ENCODE measurements around the gene AP5S1. TPM values are rescaled to one million over a fixed set of nuclear protein-coding genes. Genes with fewer than 3 reads are reported as not detected.

Gene AP5S1
- total and polyA plus RNA-seq, 9 of the 15 experiments (the other 6 are each of a cell fraction or from before 2014, with no cell fraction given): 2.6 to 8.8 (median 4.4) TPM

DNA sequence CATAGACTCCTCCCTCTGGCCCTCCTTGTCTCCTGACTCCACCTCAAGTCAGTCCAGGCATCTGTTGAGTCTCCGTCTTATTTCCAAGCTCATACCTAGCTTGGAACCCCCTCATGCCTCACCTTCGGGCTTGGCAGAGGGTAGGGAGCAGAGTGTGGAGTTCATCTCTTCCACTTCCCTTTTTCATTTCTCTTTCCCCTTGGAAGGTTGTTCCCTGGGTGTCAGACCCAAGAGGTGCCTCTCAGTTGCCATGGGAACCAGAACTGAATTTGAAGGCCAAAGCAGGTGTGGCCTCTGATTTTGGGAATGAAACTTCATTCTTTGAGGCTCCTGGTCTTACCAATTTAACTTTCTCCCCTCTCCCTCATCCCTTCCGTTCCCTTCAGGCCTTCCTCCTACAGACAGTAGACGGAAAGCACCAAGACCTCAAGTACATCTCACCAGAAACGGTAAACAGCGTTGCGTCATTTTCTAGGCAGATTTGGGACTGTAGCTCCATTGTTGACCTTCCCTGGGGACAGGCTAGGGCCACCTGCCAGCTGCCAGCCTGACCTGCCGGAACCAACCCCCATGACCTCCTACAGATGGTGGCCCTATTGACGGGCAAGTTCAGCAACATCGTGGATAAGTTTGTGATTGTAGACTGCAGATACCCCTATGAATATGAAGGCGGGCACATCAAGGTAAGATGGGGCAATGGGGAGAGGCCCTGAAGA, 17.7 kb upstream of the AP5S1 start:
- intact Hi-C loops (cut with micrococcal nuclease) (no loop called here), in situ Hi-C loops (cut with MboI) (no loop called here)
- H3K4me3 ChIP-seq: no peak overlapping the region
- H3K36me3 ChIP-seq (ENCODE audit: control insufficient read depth, insufficient read depth, low read length): peaks cover 70% of the 10 kb centered on the region; the same call in 2 of the 3 replicates
- no TSS peak for BruUV-seq (replicated peaks)
- TF ChIP-seq SPI1 (IDR thresholded peaks at IDR 0.05; ENCODE audit: borderline replicate concordance, low read depth, low read length) (peak; percentile 57; the same call in 1 of the 2 replicates), RFX1 (IDR thresholded peaks at IDR 0.05) (peak; percentile 73), STAG1 (CRISPR knock-in tag; IDR thresholded peaks at IDR 0.05; ENCODE audit: borderline replicate concordance) (no peak), TAL1 (IDR thresholded peaks at IDR 0.05) (no peak)
- CTCF ChIA-PET (ENCODE audit: low intra/inter-chr PET ratio): no interaction called here
- H3K4me1 ChIP-seq (replicated peaks in 1 of 2; ENCODE audit: control insufficient read depth in 2 of 2, insufficient read depth in 2 of 2, low read length in 2 of 2): peaks cover 12 to 31% of the 10 kb centered on the region in 2 experiments; a peak in 4 of 5 replicates
- POLR2A ChIA-PET: no interaction called here
- H3K9ac ChIP-seq (ENCODE audit: insufficient read depth in 1 of 2, low read depth in 2 of 2, low read length in 2 of 2): no peak overlapping the region
- no peaks in the 10 kb centered on the region for H3K9me1 ChIP-seq (ENCODE audit: control insufficient read depth, insufficient read depth, low read length)
- 90% methylated on average over 7 of the region's 11 CpGs for WGBS (ENCODE audit: insufficient coverage, low coverage, missing lambda C conversion rate)
- H3K27me3 ChIP-seq (ENCODE audit: control insufficient read depth in 2 of 2, insufficient read depth in 2 of 2, low read length in 2 of 2): no peaks in the 10 kb centered on the region
- FAIRE-seq (no peak), DNase-seq (ENCODE audit: extremely low read depth in 1 of 4, low spot score in 3 of 4) (no peak), ATAC-seq (no peak)
- no peaks in the 10 kb centered on the region for H3K79me2 ChIP-seq (ENCODE audit: control insufficient read depth, insufficient read depth, low read length)
- H3K9me3 ChIP-seq (replicated peaks; ENCODE audit: control insufficient read depth, insufficient read depth, low read depth, low read length): no peaks in the 10 kb centered on the region
- H3K4me2 ChIP-seq (ENCODE audit: insufficient read depth, low read length): no peak overlapping the region
- H3K27ac ChIP-seq (ENCODE audit: extremely low read depth, low read depth, low read length): no peak overlapping the region
- H2AFZ ChIP-seq (ENCODE audit: low read depth, low read length): no peak overlapping the region
- no peaks in the 10 kb centered on the region for H4K20me1 ChIP-seq (replicated peaks; ENCODE audit: control insufficient read depth, insufficient read depth, low read length)

DNA sequence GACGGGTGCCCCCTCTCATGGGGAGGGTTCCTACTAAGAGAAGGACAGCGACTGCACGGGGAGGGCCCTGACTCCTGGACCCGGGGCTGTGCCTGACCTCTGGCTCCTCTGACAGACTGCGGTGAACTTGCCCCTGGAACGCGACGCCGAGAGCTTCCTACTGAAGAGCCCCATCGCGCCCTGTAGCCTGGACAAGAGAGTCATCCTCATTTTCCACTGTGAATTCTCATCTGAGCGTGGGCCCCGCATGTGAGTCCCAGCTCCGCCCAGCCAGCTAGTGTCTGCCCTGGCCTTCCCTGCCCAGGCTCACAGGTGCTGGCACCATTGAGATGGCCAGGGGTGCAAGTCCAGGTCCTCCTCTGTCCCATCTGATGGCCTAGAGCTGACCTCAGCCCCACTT, 17.1 kb upstream of the AP5S1 start:
- POLR2A ChIA-PET: no interaction called here
- Histone ChIP-seq H3K4me1 (replicated peaks in 1 of 2; ENCODE audit: control insufficient read depth in 2 of 2, insufficient read depth in 2 of 2, low read length in 2 of 2) (peaks cover 8 to 28% of the 10 kb centered on the region in 2 experiments; a peak in 4 of 5 replicates), H3K27me3 (ENCODE audit: control insufficient read depth in 2 of 2, insufficient read depth in 2 of 2, low read length in 2 of 2) (no peaks in the 10 kb centered on the region), H3K36me3 (ENCODE audit: control insufficient read depth, insufficient read depth, low read length) (peaks cover 69% of the 10 kb centered on the region; the same call in 2 of the 3 replicates), H3K9me1 (ENCODE audit: control insufficient read depth, insufficient read depth, low read length) (no peaks in the 10 kb centered on the region), H3K9ac (ENCODE audit: insufficient read depth in 1 of 2, low read depth in 2 of 2, low read length in 2 of 2) (no peak overlapping the region), H3K79me2 (ENCODE audit: control insufficient read depth, insufficient read depth, low read length) (no peaks in the 10 kb centered on the region), H4K20me1 (replicated peaks; ENCODE audit: control insufficient read depth, insufficient read depth, low read length) (no peaks in the 10 kb centered on the region), H3K27ac (ENCODE audit: extremely low read depth, low read depth, low read length) (no peak overlapping the region), H3K4me2 (ENCODE audit: insufficient read depth, low read length) (no peak overlapping the region), H2AFZ (ENCODE audit: low read depth, low read length) (no peak overlapping the region), H3K9me3 (replicated peaks; ENCODE audit: control insufficient read depth, insufficient read depth, low read depth, low read length) (no peaks in the 10 kb centered on the region), H3K4me3 (no peak overlapping the region)
- 87% methylated on average over 10 of the region's 14 CpGs for WGBS (ENCODE audit: insufficient coverage, low coverage, missing lambda C conversion rate)
- FAIRE-seq (no peak), ATAC-seq (no peak), DNase-seq (ENCODE audit: extremely low read depth in 1 of 4, low spot score in 3 of 4) (no peak)
- intact Hi-C loops (cut with micrococcal nuclease) (no loop called here), in situ Hi-C loops (cut with MboI) (no loop called here)
- no TSS peak for BruUV-seq (replicated peaks)
- CTCF ChIA-PET (ENCODE audit: low intra/inter-chr PET ratio): no interaction called here
- TF ChIP-seq RFX1 (IDR thresholded peaks at IDR 0.05) (no peak), SMAD1 (IDR thresholded peaks at IDR 0.05; ENCODE audit: low read depth, low read length, partially characterized antibody) (no peak), ZNF143 (CRISPR knock-in tag; IDR thresholded peaks at IDR 0.05) (no peak), HNRNPLL (IDR thresholded peaks at IDR 0.05; ENCODE audit: low read depth, low read length, poor library complexity, severe bottlenecking) (no peak), BRF1 (IDR thresholded peaks at IDR 0.05; ENCODE audit: borderline replicate concordance, extremely low read depth, insufficient read length) (no peak), ZFP1 (CRISPR knock-in tag; IDR thresholded peaks at IDR 0.05) (no peak), RCOR1 (IDR thresholded peaks at IDR 0.05; ENCODE audit: borderline replicate concordance in 1 of 2, low read depth in 2 of 2, low read length in 2 of 2) (no peak), ZSCAN32 (CRISPR knock-in tag; IDR thresholded peaks at IDR 0.05) (no peak)
- TF ChIP-seq, protein P1, sequence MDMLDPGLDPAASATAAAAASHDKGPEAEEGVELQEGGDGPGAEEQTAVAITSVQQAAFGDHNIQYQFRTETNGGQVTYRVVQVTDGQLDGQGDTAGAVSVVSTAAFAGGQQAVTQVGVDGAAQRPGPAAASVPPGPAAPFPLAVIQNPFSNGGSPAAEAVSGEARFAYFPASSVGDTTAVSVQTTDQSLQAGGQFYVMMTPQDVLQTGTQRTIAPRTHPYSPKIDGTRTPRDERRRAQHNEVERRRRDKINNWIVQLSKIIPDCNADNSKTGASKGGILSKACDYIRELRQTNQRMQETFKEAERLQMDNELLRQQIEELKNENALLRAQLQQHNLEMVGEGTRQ (CRISPR knock-in tag; IDR thresholded peaks at IDR 0.05): no peak
- TF ChIP-seq, protein P2, sequence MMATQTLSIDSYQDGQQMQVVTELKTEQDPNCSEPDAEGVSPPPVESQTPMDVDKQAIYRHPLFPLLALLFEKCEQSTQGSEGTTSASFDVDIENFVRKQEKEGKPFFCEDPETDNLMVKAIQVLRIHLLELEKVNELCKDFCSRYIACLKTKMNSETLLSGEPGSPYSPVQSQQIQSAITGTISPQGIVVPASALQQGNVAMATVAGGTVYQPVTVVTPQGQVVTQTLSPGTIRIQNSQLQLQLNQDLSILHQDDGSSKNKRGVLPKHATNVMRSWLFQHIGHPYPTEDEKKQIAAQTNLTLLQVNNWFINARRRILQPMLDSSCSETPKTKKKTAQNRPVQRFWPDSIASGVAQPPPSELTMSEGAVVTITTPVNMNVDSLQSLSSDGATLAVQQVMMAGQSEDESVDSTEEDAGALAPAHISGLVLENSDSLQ (IDR thresholded peaks at IDR 0.05): no peak

All from K562 (cell line).